Right cardiac atrium (tissue), 5 donors: ENCODE results near the gene RSPH6A. TPM values are rescaled to one million over a fixed set of nuclear protein-coding genes. Genes with fewer than 3 reads are reported as not detected.
A peak's percentile ranks its signal among the peaks of the same experiment; 100 is the strongest.
"Not testable (repeated sequence)": the region's sequence is repeated elsewhere in the genome, so short reads cannot be mapped to it uniquely, and the experiment has no call there.

Experiments used
- ATAC-seq, 2 donors: fragments of 200-7000 bp; cut with Tn5 transposase; one replicate each; pipeline versions ENCODE4 v1.8.0 to v1.9.1; 2020; ENCODE audit warnings: moderate library complexity in 2 of 2, mild to moderate bottlenecking in 1 of 2
- DNase-seq, 3 donors: peaks; one replicate each; pipeline ENCODE4 v3.0.0-alpha.2; 2020
- H3K27ac ChIP-seq: one replicate; pipeline ENCODE4 v1.5.1; 2013; ENCODE audit warnings: mild to moderate bottlenecking, low read length, control low read depth, moderate library complexity
- H3K27me3 ChIP-seq: one replicate; pipeline ENCODE4 v1.6.1; 2013; ENCODE audit not compliant: control insufficient read depth, insufficient read depth
- H3K4me1 ChIP-seq: one replicate; pipeline ENCODE4 v1.6.1; 2013; ENCODE audit warnings: low read length; ENCODE audit not compliant: control insufficient read depth, insufficient read depth
- H3K4me3 ChIP-seq: one replicate; pipeline ENCODE4 v1.5.1; 2013; ENCODE audit warnings: low read length, control low read depth
- H3K9me3 ChIP-seq: one replicate; pipeline ENCODE4 v1.6.1; 2013; ENCODE audit warnings: low read length; ENCODE audit not compliant: control insufficient read depth
- WGBS: extraction: QIAGEN DNeasy Blood & Tissue Kit; methylation state at CpG from one replicate; pipeline ENCODE4 v1.1.7; 2013; 5-methylcytosine and 5-hydroxymethylcytosine counted together
- intact Hi-C, 4 donors: fragments of 100-400 bp; cut with DNase I; formaldehyde crosslinking; loops; one replicate each; pipeline versions ENCODE4 v1.11.0 to v1.14.0; 2022 to 2023
- polyA plus RNA-seq: library from polyadenylated mRNA; stranded (reverse); fragments of 200-250 nt; gene quantifications from one replicate; pipeline ENCODE4 v1.2.3, GENCODE V29; 2013
- total RNA-seq, 4 donors: library from RNA; stranded (reverse); fragmentation: NEBNext Ultra II Directional; extraction: Animal tissue kit (Norgen Biotek cat#: 25700); gene quantifications; one replicate each; pipeline ENCODE4 v1.2.1, GENCODE V29; 2021
- donor health status: healthy with polysubstance abuse.
- donor health status: DM: no; HTN: yes; CAD: no.
- donor health status: DM: no; HTN: no; CAD: no.
- donor health status: DM: no; HTN: yes; CAD: no; lungs with severe emphysema.
- donor health status: DM: yes; HTN: yes; CAD: no.

The RSPH6A gene
- total and polyA plus RNA-seq, 5 donors, result 0.14 TPM; not detected in 4

DNA sequence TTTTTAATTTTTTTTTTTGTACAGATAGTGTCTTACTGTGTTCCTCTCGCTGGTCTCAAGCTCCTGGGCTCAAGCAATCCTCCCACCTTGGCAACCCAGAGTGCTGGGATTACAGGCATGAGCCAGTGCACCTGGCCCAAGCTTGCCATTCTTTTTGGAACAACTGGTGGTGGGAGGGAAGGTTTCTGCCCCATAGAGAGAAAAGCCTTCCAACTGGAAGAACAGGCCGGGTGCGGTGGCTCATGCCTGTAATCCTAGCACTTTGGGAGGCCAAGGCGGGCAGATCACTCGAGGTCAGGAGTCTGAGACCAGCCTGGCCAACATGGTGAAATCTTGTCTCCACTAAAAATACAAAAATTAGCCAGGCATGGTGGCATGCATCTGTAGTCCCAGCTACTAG, 15.6 kb downstream of the RSPH6A start:
- H3K9me3 ChIP-seq, DNase-seq, H3K27ac ChIP-seq, H3K4me1 ChIP-seq, H3K4me3 ChIP-seq, intact Hi-C loops, ATAC-seq, H3K27me3 ChIP-seq: not testable (repeated sequence)
- WGBS, result 84% methylated on average over 5 of the region's 5 CpGs

DNA sequence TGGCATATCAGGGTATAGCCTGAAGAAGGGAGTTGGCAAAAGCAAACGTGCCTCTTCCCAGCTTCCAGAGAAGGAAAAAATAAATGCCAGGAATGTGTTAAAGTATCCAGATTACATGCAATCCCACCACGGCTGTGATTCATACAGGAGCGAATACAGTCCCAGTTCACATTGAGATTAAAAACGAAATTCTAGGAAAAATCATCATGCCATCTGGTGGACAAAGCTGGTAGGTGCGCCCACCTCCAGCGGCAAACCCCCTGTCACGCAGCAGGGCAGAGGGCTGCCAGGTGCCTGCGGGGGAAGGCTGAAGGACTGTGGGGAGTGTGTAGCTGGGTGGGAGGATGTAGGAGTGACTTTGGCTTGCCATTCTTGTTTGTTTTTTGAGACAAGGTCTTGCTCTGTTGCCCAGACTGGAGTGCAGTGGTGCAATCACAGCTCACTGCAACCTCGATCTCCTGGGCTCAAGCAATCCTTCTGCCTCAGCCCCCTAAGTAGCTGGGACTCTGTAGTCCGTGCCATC, 16.1 kb downstream of the RSPH6A start:
- intact Hi-C loops, result no loop called here
- Histone ChIP-seq H3K4me1 (no peaks in the 10 kb centered on the region), H3K4me3 (no peak overlapping the region), H3K27me3 (no peaks in the 10 kb centered on the region), H3K27ac (no peak overlapping the region), H3K9me3 (no peaks in the 10 kb centered on the region)
- DNase-seq (peak in 2 of 3 donors; percentile 75 to 82), ATAC-seq (peak; percentile 69 to 75)
- WGBS, result 6% methylated on average over 10 of the region's 10 CpGs

DNA sequence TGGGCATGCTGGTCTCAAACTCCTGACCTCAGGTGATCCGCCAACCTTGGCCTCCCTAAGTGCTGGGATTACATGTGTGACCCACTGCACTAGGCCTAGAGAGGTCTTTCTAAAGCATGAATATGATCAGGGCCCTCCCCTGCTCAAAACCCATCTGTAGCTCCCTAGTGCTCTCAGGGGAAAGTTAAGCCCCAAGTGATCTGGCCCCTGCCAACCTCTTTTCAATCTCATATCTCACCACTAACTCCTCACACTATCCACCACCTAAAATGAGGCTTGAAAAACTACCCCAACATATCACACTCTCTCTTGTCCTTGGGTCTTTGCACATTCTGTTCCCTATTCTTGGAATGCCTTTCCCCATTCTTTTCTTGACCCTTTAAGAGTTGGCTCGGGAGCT, 20.5 kb downstream of the RSPH6A start:
- DNase-seq (no peak), ATAC-seq (no peak)
- intact Hi-C loops, result no loop called here
- Histone ChIP-seq H3K9me3 (no peaks in the 10 kb centered on the region), H3K27ac (no peak overlapping the region), H3K4me1 (no peaks in the 10 kb centered on the region), H3K27me3 (no peaks in the 10 kb centered on the region), H3K4me3 (no peak overlapping the region)
- WGBS, result 85% methylated on average over 2 of the region's 2 CpGs

DNA sequence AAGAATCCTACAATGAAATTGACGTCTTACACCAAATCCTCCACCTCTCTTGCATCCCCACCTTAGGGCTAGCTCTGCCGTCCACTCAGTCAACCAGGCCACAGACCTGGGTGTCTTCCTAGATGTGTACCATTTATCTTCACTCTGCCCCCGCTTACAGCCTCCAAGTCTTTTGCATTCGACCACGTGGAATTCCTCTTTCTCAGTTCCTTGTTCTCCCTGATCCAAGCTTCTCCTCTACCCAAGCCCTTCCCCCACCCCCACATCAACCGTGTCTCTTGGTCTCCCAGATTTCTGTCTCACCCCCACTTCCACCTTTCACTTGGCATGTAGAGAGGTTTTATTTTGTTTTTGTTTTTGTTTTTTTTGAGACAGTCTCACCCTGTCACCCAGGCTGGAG, 21.2 kb downstream of the RSPH6A start:
- Histone ChIP-seq H3K27me3 (no peaks in the 10 kb centered on the region), H3K9me3 (no peaks in the 10 kb centered on the region), H3K4me3 (no peak overlapping the region), H3K27ac (no peak overlapping the region), H3K4me1 (no peaks in the 10 kb centered on the region)
- intact Hi-C loops, result no loop called here
- 54% methylated on average over 6 of the region's 6 CpGs for WGBS
- ATAC-seq, result no peak
- DNase-seq, result no peak

DNA sequence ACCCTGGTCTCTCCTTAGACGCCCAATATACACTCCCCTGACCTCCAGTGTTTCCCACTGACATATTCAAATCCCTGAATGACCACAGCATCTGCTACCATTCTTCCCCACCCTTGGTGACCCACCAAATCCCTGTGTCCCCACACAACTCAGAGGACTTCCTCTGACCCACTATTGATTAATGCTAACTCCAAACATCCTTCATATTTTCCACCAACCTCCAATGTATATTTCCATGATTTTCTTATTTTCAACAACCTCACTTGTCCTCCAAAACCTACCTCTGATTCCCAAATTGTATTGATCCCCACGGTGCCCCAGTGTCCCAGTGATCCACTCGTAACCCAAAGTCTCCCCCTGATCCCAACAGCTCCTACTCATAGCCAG, 21.9 kb downstream of the RSPH6A start:
- intact Hi-C loops, result no loop called here
- Histone ChIP-seq H3K27me3 (no peaks in the 10 kb centered on the region), H3K27ac (no peak overlapping the region)

DNA sequence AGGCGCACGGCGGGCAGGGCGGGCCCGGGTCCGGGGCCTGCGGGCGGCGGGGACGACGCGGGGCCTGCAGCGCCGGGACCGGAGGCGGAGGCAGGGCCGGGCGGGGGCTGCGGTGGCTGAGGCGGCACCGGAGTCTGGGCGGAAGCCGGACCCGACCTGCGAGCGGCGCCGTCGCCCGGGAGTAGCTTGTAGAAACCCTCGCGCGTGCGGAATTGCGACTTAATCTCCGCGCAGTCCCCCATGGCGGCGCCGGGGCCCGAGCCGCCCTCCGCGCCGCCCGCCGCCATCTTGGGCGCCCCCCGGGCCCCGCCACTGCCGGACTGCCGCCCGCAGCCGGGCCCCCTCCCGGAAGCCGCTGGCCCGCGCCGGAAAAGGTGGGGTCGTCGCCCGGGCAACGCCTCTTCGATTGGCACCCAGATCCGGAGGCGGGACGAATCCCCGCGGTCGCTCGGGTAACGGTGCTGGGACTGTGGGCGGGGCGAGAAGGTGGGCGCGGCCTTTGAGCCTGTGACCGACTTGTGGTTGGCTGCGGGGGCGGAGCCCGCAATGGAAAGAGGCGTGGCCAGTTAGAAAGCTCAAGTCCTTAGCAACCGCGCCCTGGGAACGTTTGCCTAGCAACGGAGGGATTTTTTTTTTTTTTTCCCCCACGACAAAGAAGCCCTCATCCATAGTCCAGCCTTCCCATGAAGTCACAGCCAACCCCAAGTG, 22.5 kb downstream of the RSPH6A start, which contains the start of gene DMWD:
DMWD (minus strand) TSS at position 376 of the 708 bp plus-strand sequence; CDS start at position 287, 89 bp downstream.
- peak; percentile 100 for DNase-seq
- Histone ChIP-seq H3K4me3 (peak within 1 kb of the TSS; percentile 93), H3K4me1 (no peaks in the 10 kb centered on the region), H3K27me3 (no peaks in the 10 kb centered on the region), H3K27ac (peak within 1 kb of the TSS; percentile 88), H3K9me3 (no peaks in the 10 kb centered on the region)
- intact Hi-C loops, result no loop called here
- peak; percentile 98 to 99 for ATAC-seq
- under 1% methylated on average over 86 of the region's 86 CpGs for WGBS

More for the DNA sequence above, 21.9 kb downstream of the RSPH6A start:
- H3K9me3 ChIP-seq, result no peaks in the 10 kb centered on the region
- ATAC-seq (no peak), DNase-seq (no peak)
- H3K4me3 ChIP-seq, result peak overlapping the region; percentile 23
- 32% methylated on average over 3 of the region's 3 CpGs for WGBS
- no peaks in the 10 kb centered on the region for H3K4me1 ChIP-seq

DNA sequence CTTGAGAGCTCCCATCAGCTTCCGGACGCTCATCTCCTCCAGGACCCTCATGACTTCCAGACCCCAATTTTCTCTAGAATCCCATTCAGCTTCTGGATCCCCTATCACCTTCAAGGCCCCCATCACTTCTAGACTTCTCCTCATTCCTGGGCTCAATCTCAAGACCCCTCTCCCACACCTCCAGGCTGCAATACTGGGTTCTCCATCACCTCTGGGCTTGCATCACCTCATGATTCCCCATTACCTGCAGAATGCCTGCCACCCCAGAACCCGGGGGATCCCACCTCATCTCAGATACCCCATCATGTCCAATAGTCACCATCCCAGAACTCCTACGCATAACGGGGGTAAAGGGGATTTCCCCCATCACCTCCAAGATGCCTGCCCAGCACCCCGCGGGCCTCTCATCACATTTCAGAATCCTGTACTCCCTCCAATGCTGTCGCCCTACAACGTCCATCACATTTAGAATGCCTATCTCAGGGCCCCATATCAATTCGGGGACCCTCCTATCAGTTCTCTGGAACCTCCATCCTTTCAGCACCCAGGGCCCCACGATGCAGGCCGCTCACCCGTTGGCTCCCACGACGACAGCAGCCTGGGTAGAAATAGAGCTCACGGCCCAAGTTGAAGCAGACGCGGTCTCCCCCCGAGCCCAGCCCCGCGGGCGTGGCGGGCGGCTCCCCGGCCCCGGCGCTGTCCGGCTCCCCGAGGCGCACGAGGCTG, 23.2 kb downstream of the RSPH6A start:
- H3K27me3 ChIP-seq, result no peaks in the 10 kb centered on the region
- peak overlapping the region; percentile 88 for H3K27ac ChIP-seq
- no peak for ATAC-seq
- no peaks in the 10 kb centered on the region for H3K9me3 ChIP-seq
- no peaks in the 10 kb centered on the region for H3K4me1 ChIP-seq
- intact Hi-C loops, result no loop called here
- WGBS, result 5% methylated on average over 31 of the region's 31 CpGs
- peak overlapping the region; percentile 93 for H3K4me3 ChIP-seq
- no peak for DNase-seq

DNA sequence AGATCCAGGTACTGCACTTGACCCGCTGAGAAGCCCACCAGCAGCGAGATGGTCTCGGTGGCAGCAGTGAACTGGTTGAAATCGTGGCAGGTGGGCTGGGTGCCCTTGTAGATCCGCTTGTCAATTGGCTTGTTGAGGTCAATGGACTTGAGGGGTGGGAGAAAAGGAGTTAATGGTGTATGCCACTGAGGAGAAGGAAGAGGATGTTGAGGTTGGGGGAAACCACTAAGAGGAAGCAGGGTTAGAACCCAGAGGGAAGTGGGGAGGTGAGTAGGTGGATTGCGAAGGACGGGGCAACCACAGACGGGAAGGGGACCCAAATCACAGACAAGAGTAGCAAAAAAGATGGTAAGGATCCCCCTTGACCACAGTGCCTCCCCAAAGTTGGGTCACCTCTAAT, 24.2 kb downstream of the RSPH6A start:
- H3K4me3 ChIP-seq, result no peak overlapping the region

DNA sequence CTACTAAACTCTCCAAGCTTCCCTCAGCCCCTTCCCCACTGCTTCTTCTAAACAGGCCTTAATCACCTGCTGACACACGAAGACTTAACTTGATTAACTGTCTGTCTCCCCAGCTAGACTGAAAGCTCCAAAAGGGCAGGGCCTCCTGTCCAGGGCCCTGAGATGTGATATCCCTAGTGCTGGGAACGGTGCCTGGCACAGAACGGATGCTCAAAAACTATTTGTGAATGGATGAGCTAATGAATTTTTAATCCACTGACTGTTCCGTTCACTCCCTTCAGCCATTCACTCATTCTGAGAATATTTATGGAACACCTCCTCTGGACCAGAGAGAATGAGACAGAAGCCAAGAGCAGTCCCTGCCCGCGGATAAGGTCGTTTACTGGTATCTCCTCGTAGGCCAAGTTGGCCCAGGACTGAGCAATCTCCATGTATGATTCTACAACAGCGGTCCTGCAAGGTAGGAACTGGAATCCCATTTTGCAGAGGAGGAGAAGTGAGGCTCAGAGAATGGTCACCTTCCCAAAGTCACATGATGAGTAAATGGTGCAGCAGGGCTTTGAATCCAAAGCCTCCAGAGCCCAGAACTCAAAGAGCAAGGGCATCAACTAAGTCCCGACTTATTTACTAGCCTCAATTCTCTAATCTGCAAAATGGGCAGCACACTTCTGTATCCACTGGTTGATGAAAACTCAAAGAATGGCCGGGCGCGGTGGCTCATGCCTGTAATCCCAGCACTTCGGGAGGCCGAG, 25.9 kb downstream of the RSPH6A start:
- Histone ChIP-seq H3K4me3 (no peak overlapping the region), H3K27me3 (no peaks in the 10 kb centered on the region), H3K27ac (peak overlapping the region; percentile 40), H3K9me3 (no peaks in the 10 kb centered on the region), H3K4me1 (peaks cover 3% of the 10 kb centered on the region)
- 80% methylated on average over 15 of the region's 15 CpGs for WGBS
- ATAC-seq, result no peak
- intact Hi-C loops, result no loop called here
- no peak for DNase-seq

More for the DNA sequence above, 24.2 kb downstream of the RSPH6A start:
- no peaks in the 10 kb centered on the region for H3K9me3 ChIP-seq
- DNase-seq (no peak), ATAC-seq (no peak)
- no peaks in the 10 kb centered on the region for H3K4me1 ChIP-seq
- intact Hi-C loops, result no loop called here
- no peaks in the 10 kb centered on the region for H3K27me3 ChIP-seq
- WGBS, result 75% methylated on average over 8 of the region's 8 CpGs
- H3K27ac ChIP-seq, result no peak overlapping the region

DNA sequence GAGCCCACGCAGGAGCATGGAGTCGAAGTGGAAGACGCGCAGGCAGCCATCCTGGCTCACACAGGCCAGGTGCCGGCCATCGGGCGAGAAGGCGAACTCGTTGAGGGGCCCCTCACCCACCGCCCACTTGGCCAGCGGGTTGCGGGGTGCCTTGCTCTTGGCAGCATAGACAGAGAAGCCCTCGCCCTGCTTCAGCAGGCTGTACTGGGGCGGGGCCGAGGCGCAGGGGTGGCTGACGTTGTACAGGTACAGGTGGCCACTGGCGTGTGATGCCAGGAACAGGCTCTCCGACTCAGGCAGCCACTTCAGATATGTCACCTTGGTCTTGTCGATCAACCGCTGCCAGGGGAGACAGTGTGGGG, 28.6 kb downstream of the RSPH6A start:
- DNase-seq, result peak in 2 of 3 donors; percentile 49 to 69
- ATAC-seq, result no peak
- H3K27ac ChIP-seq, result no peak overlapping the region
- no peaks in the 10 kb centered on the region for H3K27me3 ChIP-seq
- intact Hi-C loops, result no loop called here
- H3K9me3 ChIP-seq, result no peaks in the 10 kb centered on the region
- H3K4me3 ChIP-seq, result no peak overlapping the region
- H3K4me1 ChIP-seq, result peaks cover 3% of the 10 kb centered on the region
- WGBS, result 86% methylated on average over 21 of the region's 21 CpGs
